Measurements from ENCODE around the gene ANGPTL8.

DNA sequence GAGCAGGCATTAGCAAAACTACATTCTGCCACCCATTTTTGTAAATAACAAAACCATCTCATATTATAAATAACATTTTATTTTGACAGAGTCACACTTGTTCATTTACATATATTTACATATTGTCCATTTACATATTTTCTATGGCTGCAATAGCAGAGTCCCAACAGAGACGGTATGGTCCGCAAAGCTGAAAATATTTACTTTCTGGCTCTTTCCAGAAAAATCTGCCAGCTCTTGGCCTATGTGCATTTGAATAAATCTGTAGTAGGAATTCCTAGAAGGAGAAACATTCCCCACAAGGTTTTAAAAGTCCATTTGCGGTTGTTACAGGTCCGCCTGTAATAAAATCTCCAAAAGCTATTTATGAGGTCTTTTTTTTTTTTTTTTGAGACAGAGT is 50.8 kb downstream of the ANGPTL8 start:
- TF ChIP-seq, protein P1, sequence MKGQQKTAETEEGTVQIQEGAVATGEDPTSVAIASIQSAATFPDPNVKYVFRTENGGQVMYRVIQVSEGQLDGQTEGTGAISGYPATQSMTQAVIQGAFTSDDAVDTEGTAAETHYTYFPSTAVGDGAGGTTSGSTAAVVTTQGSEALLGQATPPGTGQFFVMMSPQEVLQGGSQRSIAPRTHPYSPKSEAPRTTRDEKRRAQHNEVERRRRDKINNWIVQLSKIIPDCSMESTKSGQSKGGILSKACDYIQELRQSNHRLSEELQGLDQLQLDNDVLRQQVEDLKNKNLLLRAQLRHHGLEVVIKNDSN (CRISPR knock-in tag; IDR thresholded peaks at IDR 0.05): no peak
- TF ChIP-seq, protein P2, sequence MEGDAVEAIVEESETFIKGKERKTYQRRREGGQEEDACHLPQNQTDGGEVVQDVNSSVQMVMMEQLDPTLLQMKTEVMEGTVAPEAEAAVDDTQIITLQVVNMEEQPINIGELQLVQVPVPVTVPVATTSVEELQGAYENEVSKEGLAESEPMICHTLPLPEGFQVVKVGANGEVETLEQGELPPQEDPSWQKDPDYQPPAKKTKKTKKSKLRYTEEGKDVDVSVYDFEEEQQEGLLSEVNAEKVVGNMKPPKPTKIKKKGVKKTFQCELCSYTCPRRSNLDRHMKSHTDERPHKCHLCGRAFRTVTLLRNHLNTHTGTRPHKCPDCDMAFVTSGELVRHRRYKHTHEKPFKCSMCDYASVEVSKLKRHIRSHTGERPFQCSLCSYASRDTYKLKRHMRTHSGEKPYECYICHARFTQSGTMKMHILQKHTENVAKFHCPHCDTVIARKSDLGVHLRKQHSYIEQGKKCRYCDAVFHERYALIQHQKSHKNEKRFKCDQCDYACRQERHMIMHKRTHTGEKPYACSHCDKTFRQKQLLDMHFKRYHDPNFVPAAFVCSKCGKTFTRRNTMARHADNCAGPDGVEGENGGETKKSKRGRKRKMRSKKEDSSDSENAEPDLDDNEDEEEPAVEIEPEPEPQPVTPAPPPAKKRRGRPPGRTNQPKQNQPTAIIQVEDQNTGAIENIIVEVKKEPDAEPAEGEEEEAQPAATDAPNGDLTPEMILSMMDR (IDR thresholded peaks at IDR 0.05): no peak
- no peak for TF ChIP-seq JAZF1 (CRISPR knock-in tag; IDR thresholded peaks at IDR 0.05)
- TF ChIP-seq, protein P3, sequence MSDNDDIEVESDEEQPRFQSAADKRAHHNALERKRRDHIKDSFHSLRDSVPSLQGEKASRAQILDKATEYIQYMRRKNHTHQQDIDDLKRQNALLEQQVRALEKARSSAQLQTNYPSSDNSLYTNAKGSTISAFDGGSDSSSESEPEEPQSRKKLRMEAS (CRISPR knock-in tag; IDR thresholded peaks at IDR 0.05): no peak
- TF ChIP-seq, protein P4, sequence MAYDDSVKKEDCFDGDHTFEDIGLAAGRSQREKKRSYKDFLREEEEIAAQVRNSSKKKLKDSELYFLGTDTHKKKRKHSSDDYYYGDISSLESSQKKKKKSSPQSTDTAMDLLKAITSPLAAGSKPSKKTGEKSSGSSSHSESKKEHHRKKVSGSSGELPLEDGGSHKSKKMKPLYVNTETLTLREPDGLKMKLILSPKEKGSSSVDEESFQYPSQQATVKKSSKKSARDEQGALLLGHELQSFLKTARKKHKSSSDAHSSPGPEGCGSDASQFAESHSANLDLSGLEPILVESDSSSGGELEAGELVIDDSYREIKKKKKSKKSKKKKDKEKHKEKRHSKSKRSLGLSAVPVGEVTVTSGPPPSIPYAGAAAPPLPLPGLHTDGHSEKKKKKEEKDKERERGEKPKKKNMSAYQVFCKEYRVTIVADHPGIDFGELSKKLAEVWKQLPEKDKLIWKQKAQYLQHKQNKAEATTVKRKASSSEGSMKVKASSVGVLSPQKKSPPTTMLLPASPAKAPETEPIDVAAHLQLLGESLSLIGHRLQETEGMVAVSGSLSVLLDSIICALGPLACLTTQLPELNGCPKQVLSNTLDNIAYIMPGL (CRISPR knock-in tag; IDR thresholded peaks at IDR 0.05): no peak
- TF ChIP-seq JUN (CRISPR knock-in tag; IDR thresholded peaks at IDR 0.05): no peak
- no peak for TF ChIP-seq SMAD4 (CRISPR knock-in tag; IDR thresholded peaks at IDR 0.05)
- TF ChIP-seq, protein P5, sequence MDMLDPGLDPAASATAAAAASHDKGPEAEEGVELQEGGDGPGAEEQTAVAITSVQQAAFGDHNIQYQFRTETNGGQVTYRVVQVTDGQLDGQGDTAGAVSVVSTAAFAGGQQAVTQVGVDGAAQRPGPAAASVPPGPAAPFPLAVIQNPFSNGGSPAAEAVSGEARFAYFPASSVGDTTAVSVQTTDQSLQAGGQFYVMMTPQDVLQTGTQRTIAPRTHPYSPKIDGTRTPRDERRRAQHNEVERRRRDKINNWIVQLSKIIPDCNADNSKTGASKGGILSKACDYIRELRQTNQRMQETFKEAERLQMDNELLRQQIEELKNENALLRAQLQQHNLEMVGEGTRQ (CRISPR knock-in tag; IDR thresholded peaks at IDR 0.05): no peak
- TF ChIP-seq ESRRA (CRISPR knock-in tag; IDR thresholded peaks at IDR 0.05; ENCODE audit: borderline replicate concordance): no peak
- TF ChIP-seq, protein P6, sequence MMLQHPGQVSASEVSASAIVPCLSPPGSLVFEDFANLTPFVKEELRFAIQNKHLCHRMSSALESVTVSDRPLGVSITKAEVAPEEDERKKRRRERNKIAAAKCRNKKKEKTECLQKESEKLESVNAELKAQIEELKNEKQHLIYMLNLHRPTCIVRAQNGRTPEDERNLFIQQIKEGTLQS (CRISPR knock-in tag; conservative IDR thresholded peaks at IDR 0.05): no peak
- TF ChIP-seq, protein P7, sequence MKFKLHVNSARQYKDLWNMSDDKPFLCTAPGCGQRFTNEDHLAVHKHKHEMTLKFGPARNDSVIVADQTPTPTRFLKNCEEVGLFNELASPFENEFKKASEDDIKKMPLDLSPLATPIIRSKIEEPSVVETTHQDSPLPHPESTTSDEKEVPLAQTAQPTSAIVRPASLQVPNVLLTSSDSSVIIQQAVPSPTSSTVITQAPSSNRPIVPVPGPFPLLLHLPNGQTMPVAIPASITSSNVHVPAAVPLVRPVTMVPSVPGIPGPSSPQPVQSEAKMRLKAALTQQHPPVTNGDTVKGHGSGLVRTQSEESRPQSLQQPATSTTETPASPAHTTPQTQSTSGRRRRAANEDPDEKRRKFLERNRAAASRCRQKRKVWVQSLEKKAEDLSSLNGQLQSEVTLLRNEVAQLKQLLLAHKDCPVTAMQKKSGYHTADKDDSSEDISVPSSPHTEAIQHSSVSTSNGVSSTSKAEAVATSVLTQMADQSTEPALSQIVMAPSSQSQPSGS (CRISPR knock-in tag; IDR thresholded peaks at IDR 0.05; ENCODE audit: borderline replicate concordance, low read depth): no peak
- TF ChIP-seq ZNF317 (CRISPR knock-in tag; IDR thresholded peaks at IDR 0.05; ENCODE audit: borderline replicate concordance, low read depth): no peak
- TF ChIP-seq, protein P8, sequence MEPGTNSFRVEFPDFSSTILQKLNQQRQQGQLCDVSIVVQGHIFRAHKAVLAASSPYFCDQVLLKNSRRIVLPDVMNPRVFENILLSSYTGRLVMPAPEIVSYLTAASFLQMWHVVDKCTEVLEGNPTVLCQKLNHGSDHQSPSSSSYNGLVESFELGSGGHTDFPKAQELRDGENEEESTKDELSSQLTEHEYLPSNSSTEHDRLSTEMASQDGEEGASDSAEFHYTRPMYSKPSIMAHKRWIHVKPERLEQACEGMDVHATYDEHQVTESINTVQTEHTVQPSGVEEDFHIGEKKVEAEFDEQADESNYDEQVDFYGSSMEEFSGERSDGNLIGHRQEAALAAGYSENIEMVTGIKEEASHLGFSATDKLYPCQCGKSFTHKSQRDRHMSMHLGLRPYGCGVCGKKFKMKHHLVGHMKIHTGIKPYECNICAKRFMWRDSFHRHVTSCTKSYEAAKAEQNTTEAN (CRISPR knock-in tag; IDR thresholded peaks at IDR 0.05): no peak
